Spleen (tissue), 11 donors: ENCODE data around the gene FAIM2. TPM values are rescaled to one million over a fixed set of nuclear protein-coding genes. Genes with fewer than 3 reads are reported as not detected.

Experiments
- DNase-seq: peaks from one replicate; pipeline ENCODE4 v3.0.0-alpha.2; 2020
- H3K27ac ChIP-seq, 8 donors: fragments of 200-600 bp; sonication (generic) in 7 of 8; 1 replicate in 4 of 8; 2 replicates in 4 of 8; pipeline versions ENCODE4 v1.5.0 to v1.8.0; 2016 to 2021; ENCODE audit warnings: inconsistent platforms in 4 of 8, mild to moderate bottlenecking in 4 of 8, moderate library complexity in 1 of 8
- H3K27me3 ChIP-seq, 7 donors: fragments of 200-600 bp; sonication (generic) in 6 of 7; replicated peaks in 1 of 7; 1 replicate in 4 of 7; 2 replicates in 3 of 7; pipeline versions ENCODE4 v1.5.0 to v1.8.0; 2016 to 2021; ENCODE audit warnings: inconsistent platforms in 3 of 7, mild to moderate bottlenecking in 1 of 7
- H3K36me3 ChIP-seq, 6 donors: fragments of 200-600 bp; sonication (generic) in 5 of 6; 1 replicate in 4 of 6; 2 replicates in 2 of 6; pipeline versions ENCODE4 v1.5.0 to v1.8.0; 2016 to 2021; ENCODE audit warnings: inconsistent platforms in 2 of 6
- H3K4me1 ChIP-seq, 6 donors: fragments of 200-600 bp; sonication (generic) in 5 of 6; 1 replicate in 3 of 6; 2 replicates in 3 of 6; pipeline versions ENCODE4 v1.5.0 to v1.8.0; 2016 to 2021; ENCODE audit warnings: inconsistent platforms in 3 of 6
- H3K4me3 ChIP-seq, 8 donors: fragments of 200-600 bp; sonication (generic) in 7 of 8; 1 replicate in 4 of 8; 2 replicates in 4 of 8; pipeline versions ENCODE4 v1.5.0 to v1.8.0; 2016 to 2021; ENCODE audit warnings: inconsistent platforms in 4 of 8, mild to moderate bottlenecking in 4 of 8, moderate library complexity in 2 of 8
- H3K9me3 ChIP-seq, 8 donors: fragments of 200-600 bp; sonication (generic) in 7 of 8; 1 replicate in 4 of 8; 2 replicates in 4 of 8; pipeline versions ENCODE4 v1.5.0 to v1.8.0; 2016 to 2021; ENCODE audit warnings: inconsistent platforms in 4 of 8
- CTCF ChIP-seq, 11 experiments: fragments of 200-600 bp in 7 of 11; fragments of 450-650 bp in 4 of 11; sonication (generic) in 4 of 11; IDR thresholded peaks in 8 of 11; conservative IDR thresholded peaks in 3 of 11; 1 replicate in 7 of 11; 2 replicates in 4 of 11; pipeline versions ENCODE4 v1.4.0 to v1.8.0; 2016 to 2021; ENCODE audit warnings: antibody characterized with exemption in 11 of 11, inconsistent platforms in 4 of 11, mild to moderate bottlenecking in 1 of 11
- POLR2A ChIP-seq, 3 donors: fragments of 450-650 bp; IDR thresholded peaks; one replicate each; pipeline ENCODE4 v1.5.1; 2017; ENCODE audit warnings: antibody characterized with exemption in 3 of 3, mild to moderate bottlenecking in 1 of 3
- POLR2AphosphoS5 ChIP-seq, 3 donors: sonication (generic); formaldehyde crosslinking; IDR thresholded peaks; one replicate each; pipeline ENCODE4 v1.5.1; 2017; ENCODE audit warnings: antibody characterized with exemption in 3 of 3
- WGBS, 5 donors: extraction: QIAGEN DNeasy Blood & Tissue Kit in 3 of 5; methylation state at CpG; one replicate each; pipeline versions ENCODE4 v1.1.5 to v1.1.7; 2013 to 2018; 5-methylcytosine and 5-hydroxymethylcytosine counted together
- intact Hi-C: fragments of 100-400 bp; cut with DNase I; formaldehyde crosslinking; loops from one replicate; pipeline ENCODE4 v1.15.0; 2023; ENCODE audit warnings: low total_unique reads
- polyA plus RNA-seq, 3 donors: library from polyadenylated mRNA; stranded (reverse); fragments of 200-250 nt; gene quantifications; one replicate each; pipeline ENCODE4 v1.2.1, GENCODE V29; 2013
- total RNA-seq, 7 donors: library from RNA; depleted of rRNA in 3 of 7; stranded (reverse); fragments of >200 nt in 3 of 7; fragmentation: NEBNext Ultra II Directional in 4 of 7; extraction: Animal tissue kit (Norgen Biotek cat#: 25700) in 4 of 7; gene quantifications; one replicate each; pipeline versions ENCODE4 v1.1.0 to v1.2.1, GENCODE V29; 2016 to 2021
- donor health status: healthy with polysubstance abuse.
- donor health status: DM: no; HTN: no; CAD: no; lungs with moderate emphysema.
- donor health status: DM: no; HTN: no; CAD: no.
- donor health status: Bipolar disorder and iron deficiency.
- donor health status: healthy.
- donor health status: DM: no; HTN: no; CAD: no.
- donor health status: DM: yes; HTN: yes; CAD: no.

Gene FAIM2
- total and polyA plus RNA-seq, 10 donors, result 0.04 to 3.2 (median 0.47) TPM; not detected in 1

DNA sequence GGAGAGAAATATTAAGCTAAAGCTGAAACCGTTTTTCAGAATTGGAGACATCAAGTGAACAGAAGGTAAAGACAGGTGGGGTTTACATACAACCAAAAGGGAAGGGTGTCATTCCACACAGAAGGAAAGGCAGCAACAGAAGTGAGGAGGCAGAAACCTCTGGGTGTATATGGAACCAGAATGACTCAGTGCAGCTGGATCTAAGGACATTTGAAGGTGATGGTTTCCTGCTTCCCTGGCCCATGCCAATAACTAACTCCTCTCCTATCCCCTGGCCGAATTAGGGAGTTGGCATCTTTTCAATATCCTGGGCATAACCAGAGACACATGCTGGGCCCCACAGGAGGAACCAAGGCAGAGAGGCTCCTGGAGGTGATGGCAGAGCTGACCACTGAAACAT, 83.9 kb downstream of the FAIM2 start:
- TF ChIP-seq POLR2AphosphoS5 (IDR thresholded peaks at IDR 0.05) (no peak), CTCF (IDR thresholded peaks at IDR 0.05 in 8 of 11, conservative IDR thresholded peaks at IDR 0.05 in 3 of 11) (no peak), POLR2A (IDR thresholded peaks at IDR 0.05) (no peak)
- Histone ChIP-seq H3K27ac (no peak overlapping the region), H3K4me3 (no peak overlapping the region), H3K4me1 (peaks cover 6 to 51% (median 26%) of the 10 kb centered on the region in 6 donors), H3K9me3 (no peaks in the 10 kb centered on the region), H3K36me3 (peaks cover 0 to 30% (median 0%) of the 10 kb centered on the region in 6 donors), H3K27me3 (no peaks in the 10 kb centered on the region)
- WGBS, 5 donors, result 67 to 92% (median 84%) methylated on average over 2 of the region's 2 CpGs
- intact Hi-C loops, result no loop called here
- DNase-seq, result no peak

GRCh38 chr12:49818241-49818895, 85.3 kb downstream of the FAIM2 start:
- Histone ChIP-seq H3K9me3 (no peaks in the 10 kb centered on the region), H3K4me3 (no peak overlapping the region), H3K36me3 (peaks cover 0 to 37% (median 0%) of the 10 kb centered on the region in 6 donors), H3K27ac (no peak overlapping the region), H3K27me3 (no peaks in the 10 kb centered on the region), H3K4me1 (peaks cover 6 to 37% (median 20%) of the 10 kb centered on the region in 6 donors)
- intact Hi-C loops, result no loop called here
- DNase-seq, result no peak
- no peak for TF ChIP-seq POLR2A (IDR thresholded peaks at IDR 0.05)
- TF ChIP-seq POLR2AphosphoS5 (IDR thresholded peaks at IDR 0.05), result no peak
- TF ChIP-seq CTCF (IDR thresholded peaks at IDR 0.05 in 8 of 11, conservative IDR thresholded peaks at IDR 0.05 in 3 of 11), result no peak
- WGBS, 5 donors, result 75 to 88% (median 78%) methylated on average over 7 of the region's 7 CpGs

Other genes with a start within 250 kb of the FAIM2 start
- gene FMNL3, start 196.5 kb downstream of the FAIM2 start, total RNA-seq, result 10 to 100 TPM; 26.4 to 46.9 (median 37.0) TPM
- 10 to 100 TPM in 1 of 3 donors, 1 to 10 TPM in 2; 8.6 to 13.0 (median 9.9) TPM for gene FMNL3, start 196.5 kb downstream of the FAIM2 start, polyA plus RNA-seq
- gene TMBIM6, start 162.3 kb downstream of the FAIM2 start, total RNA-seq, result 100 to 1,000 TPM; 338 to 437 (median 396) TPM
- 100 to 1,000 TPM; 100 to 130 (median 106) TPM for gene TMBIM6, start 162.3 kb downstream of the FAIM2 start, polyA plus RNA-seq
- gene NCKAP5L, start 75.5 kb downstream of the FAIM2 start, total RNA-seq, result 10 to 100 TPM; 19.9 to 29.4 (median 23.6) TPM
- gene NCKAP5L, start 75.5 kb downstream of the FAIM2 start, polyA plus RNA-seq, result 10 to 100 TPM in 1 of 3 donors, 1 to 10 TPM in 2; 3.6 to 15.3 (median 7.0) TPM
- 1 to 10 TPM; 4.8 to 7.4 (median 5.3) TPM for gene BCDIN3D, start 60.8 kb downstream of the FAIM2 start, total RNA-seq
- 1 to 10 TPM; 3.3 to 5.1 (median 4.6) TPM for gene BCDIN3D, start 60.8 kb downstream of the FAIM2 start, polyA plus RNA-seq
- gene AQP2, start 46.8 kb upstream of the FAIM2 start, total RNA-seq, result not detected
- gene AQP2, start 46.8 kb upstream of the FAIM2 start, polyA plus RNA-seq, result not detected
- under 1 TPM in 3 of 7 donors, not detected in 4; 0.26 to 0.46 (median 0.30) TPM for gene AQP5, start 58.0 kb upstream of the FAIM2 start, total RNA-seq
- under 1 TPM in 2 of 3 donors, not detected in 1; 0.05 to 0.45 TPM for gene AQP5, start 58.0 kb upstream of the FAIM2 start, polyA plus RNA-seq
- gene AQP6, start 69.0 kb upstream of the FAIM2 start, total RNA-seq, result under 1 TPM in 1 of 7 donors, not detected in 6; 0.36 TPM
- gene AQP6, start 69.0 kb upstream of the FAIM2 start, polyA plus RNA-seq, result under 1 TPM in 1 of 3 donors, not detected in 2; 0.03 TPM
- 10 to 100 TPM in 4 of 7 donors, 1 to 10 TPM in 3; 8.1 to 21.1 (median 11.3) TPM for gene RACGAP1, start 121.6 kb upstream of the FAIM2 start, total RNA-seq
- 1 to 10 TPM; 3.4 to 6.9 (median 5.8) TPM for gene RACGAP1, start 121.6 kb upstream of the FAIM2 start, polyA plus RNA-seq
- 1 to 10 TPM in 2 of 7 donors, under 1 TPM in 5; 0.26 to 1.3 (median 0.54) TPM for gene ASIC1, start 153.7 kb upstream of the FAIM2 start, total RNA-seq
- under 1 TPM; 0.16 to 0.33 (median 0.22) TPM for gene ASIC1, start 153.7 kb upstream of the FAIM2 start, polyA plus RNA-seq
- 10 to 100 TPM; 47.3 to 85.7 (median 60.3) TPM for gene SMARCD1, start 181.4 kb upstream of the FAIM2 start, total RNA-seq
- 10 to 100 TPM; 17.4 to 25.3 (median 18.1) TPM for gene SMARCD1, start 181.4 kb upstream of the FAIM2 start, polyA plus RNA-seq
- under 1 TPM in 6 of 7 donors, not detected in 1; 0.13 to 0.79 (median 0.45) TPM for gene GPD1, start 200.1 kb upstream of the FAIM2 start, total RNA-seq
- under 1 TPM; 0.44 to 0.72 (median 0.48) TPM for gene GPD1, start 200.1 kb upstream of the FAIM2 start, polyA plus RNA-seq
- 10 to 100 TPM; 45.9 to 68.2 (median 52.7) TPM for gene COX14, start 208.3 kb upstream of the FAIM2 start, total RNA-seq
- gene COX14, start 208.3 kb upstream of the FAIM2 start, polyA plus RNA-seq, result 100 to 1,000 TPM in 1 of 3 donors, 10 to 100 TPM in 2; 75.5 to 116 (median 81.9) TPM